Hematopoietic multipotent progenitor cell treated with erythropoietin and hydrocortisone succinate and interleukin-3 and kit ligand, for 6 days (in vitro differentiated cells): Measurements from ENCODE around the gene MANBA.
A peak's percentile ranks its signal among the peaks of the same experiment; 100 is the strongest.
"Not testable (repeated sequence)": the region's sequence is repeated elsewhere in the genome, so short reads cannot be mapped to it uniquely, and the experiment has no call there.

Experiments used
- DNase-seq: peaks from one replicate; pipeline ENCODE4 v3.0.0-alpha.2; 2015

Gene MANBA

DNA sequence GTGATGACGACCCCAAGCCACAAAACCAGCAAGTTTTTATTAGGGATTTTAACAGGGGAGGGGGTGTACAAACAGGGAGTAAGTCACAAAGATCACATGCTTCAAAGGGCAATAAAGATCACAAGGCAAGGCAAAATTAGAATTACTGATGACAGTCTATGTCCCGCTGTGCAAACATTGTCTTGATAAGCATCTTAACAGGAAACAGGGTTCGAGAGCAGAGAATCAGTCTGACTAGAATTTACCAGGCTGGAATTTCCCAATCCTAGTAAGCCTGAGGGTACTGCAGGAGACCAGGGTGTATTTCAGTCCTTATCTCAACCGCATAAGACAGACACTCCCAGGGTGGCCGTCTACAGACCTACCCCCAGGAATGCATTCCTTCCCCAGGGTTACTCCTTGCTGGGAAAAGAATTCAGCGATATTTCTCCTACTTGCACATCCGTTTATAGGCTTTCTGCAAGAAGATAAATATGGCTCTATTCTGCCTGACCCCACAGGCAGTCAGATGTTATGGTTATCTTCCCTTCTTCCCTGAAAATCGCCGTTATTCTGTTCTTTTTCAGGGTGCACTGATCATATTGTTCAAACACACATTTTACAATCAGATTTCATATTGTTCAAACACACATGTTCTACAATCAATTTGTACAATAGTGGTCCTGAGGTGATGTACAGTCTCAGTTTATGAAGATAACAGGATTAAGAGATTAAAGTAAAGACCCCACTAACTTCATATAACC is 41.8 kb downstream of the MANBA start:
- not testable (repeated sequence) for DNase-seq

DNA sequence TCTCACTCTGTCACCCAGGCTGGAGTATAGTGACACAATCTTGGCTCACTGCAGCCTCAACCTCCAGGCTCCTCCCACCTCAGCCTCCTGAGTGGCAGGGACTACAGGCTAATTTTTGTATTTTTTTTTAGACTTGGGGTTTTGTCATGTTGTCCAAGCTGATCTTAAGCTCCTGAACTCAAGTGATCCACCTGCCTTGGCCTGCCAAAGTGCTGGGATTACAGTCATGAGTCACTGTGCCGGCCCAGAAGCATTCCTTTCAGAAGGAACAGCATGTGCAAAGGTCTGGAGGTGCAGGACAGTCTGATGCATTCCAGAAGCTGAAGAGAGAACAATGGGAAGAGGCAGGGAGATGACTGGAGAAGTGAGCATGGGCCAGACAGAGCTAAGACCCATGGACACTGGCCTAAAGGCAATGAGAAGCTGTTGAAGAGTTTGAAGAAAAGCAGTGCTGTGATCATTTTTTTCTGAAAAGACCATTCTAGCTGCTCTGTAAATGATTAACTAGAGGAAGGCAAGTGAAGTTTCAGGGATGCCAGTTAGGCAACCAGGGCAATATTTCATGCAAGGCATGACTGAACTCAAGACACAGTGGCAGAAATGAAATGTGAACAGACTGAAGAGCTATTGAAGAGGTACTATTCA is 43.2 kb downstream of the MANBA start:
- DNase-seq: no peak

- DNase-seq: peak; percentile 30
Observed at GRCh38 chr4:102715057-102715456, 45.7 kb downstream of the MANBA start.

DNA sequence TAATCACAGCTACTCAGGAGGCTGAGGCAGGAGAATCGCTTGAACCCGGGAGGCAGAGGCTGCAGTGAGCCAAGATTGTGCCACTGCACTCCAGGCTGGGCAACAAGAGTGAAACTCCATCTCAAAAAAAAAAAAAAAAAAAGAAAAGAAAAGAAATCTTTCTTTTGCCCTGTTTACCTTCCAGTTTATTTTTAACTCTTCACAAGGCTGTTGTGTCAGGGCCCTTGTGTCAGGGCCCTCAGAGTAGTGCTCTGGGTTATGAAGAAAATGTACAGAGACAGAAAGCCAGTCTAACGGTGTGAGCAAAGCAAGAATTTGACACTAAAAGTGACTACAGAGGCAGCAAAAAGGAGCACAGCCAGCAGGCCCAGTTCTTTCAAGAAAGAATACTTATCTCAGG is 47.0 kb downstream of the MANBA start:
- not testable (repeated sequence) for DNase-seq

DNA sequence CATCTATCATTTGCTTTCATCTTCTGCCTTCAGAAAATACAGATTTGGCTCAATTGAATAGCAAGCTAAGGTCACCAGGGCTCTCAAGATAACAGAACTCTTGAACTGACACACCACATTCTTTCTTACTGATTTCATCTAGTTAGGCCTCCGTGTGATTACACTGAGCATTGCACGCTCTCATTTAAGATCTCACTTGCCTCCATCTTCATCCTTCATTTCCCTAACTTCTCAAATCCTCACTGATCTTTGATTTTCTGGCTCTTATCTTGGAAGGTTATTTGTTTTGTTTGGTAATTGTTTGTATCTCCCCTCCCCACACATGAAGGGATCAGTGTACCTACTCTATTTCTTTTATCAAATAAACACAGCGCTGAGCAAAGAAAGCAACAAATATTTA is 47.7 kb downstream of the MANBA start:
- no peak for DNase-seq

DNA sequence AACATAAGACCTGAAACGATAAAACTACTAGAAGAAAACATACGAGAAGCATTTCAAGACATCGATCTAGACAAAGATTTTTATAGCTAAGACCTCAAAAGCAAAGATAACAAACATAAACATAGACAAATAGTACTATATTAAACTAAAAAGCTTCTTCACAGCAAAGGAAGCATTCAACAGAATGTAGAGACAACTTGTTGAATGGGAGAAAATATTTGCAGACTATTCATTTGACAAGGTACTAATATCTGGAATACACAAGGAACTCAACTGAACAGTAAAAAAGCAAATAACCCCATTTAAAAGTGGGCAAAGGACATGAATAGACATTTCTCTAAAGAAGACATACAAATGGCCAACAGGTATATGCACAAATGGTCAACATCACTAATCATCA is 49.8 kb downstream of the MANBA start:
- DNase-seq: no peak

DNA sequence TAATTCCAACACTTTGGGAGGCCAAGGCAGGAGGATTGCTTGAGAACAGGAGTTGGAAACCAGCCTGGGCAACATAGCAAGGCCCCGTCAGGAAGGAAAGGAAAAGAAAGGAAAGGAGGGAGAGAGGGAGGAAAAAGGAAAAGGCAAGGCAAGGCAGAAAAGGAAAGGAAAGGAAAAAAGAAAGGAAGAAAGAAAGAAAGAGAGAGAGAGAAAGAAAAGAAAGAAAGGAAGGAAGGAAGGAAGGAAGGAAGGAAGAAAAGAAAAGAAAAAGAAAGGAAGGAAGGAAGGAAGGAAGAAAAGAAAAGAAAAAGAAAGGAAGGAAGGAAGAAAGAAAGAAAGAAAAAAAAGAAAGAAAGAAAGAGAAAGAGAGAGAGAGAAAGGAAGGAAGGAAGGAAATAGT is 51.7 kb downstream of the MANBA start:
- not testable (repeated sequence) for DNase-seq

GRCh38 chr4:102707150-102707549 is 53.6 kb downstream of the MANBA start:
- DNase-seq: no peak

DNA sequence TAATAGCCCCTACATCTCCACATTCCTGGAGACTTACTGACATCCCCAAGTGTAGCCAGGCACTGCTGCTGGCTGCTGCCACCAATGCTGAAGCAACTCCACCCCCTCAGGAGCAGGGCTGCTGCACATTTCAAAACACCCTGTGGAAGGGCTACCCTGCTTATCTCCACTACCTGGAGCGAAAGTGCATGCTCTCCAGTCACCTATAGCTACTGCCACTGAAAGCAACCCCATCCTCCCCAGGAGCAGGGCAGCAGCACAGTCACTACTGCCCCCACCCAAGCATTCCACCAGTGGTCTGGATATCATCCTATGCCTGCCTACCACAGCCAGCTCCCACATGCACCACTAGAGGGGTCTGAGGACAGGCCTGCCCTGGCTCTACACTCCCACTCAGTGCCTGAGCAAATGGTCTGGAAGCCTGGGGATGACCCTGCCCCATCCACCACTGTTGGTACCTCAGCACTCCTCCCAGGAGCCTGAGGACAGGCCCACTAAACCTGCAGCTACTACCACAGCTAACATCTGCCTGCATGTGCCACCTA is 55.3 kb downstream of the MANBA start:
- no peak for DNase-seq

- no peak for DNase-seq
Observed at GRCh38 chr4:102696758-102697157, 64.0 kb downstream of the MANBA start.

GRCh38 chr4:102694791-102695190 is 66.0 kb downstream of the MANBA start:
- DNase-seq: no peak

- DNase-seq: no peak
Observed at GRCh38 chr4:102693861-102694260, 66.9 kb downstream of the MANBA start.

- no peak for DNase-seq
Observed at GRCh38 chr4:102693262-102693850, 67.4 kb downstream of the MANBA start.

DNA sequence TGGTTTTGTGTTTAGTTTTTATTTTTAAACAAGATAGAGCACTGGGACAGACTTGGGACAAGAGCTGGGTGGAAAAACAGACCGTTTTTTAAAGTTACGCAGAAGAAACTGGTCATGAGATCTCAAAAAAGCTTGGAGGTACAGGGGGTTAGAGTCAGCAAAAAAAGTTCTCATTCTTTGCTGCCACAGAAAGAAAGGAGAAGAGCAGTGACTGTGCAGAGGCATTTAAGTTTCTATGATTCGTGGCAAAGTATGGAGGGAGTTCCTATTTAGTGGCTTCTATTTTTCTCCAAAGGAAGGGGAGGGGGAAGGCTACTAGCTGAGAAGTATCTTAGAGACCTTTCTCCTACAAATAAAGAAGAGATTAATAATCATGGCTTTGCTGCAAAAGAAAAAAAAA is 68.3 kb downstream of the MANBA start:
- DNase-seq: no peak

DNA sequence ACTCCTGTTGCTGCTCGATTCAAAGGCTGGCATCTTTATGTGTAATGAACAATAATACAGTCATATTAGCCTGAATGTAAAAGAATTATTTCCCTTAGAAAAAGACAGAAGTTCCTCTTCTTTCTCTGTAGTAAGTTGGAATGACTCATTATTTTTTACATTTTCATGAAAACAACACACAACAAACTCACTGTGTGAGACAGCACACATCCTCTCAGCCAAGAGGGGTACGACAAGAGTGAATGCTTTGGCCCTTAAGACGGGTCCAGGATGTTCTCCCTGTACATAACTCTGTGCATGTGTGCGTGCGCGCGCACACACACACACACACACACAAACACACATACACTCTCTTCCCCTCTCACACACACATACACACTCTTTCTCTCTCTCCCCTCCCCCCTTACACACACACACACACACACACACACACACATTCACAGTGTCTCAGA is 72.8 kb downstream of the MANBA start:
- no peak for DNase-seq

GRCh38 chr4:102687373-102687981 is 73.3 kb downstream of the MANBA start:
- DNase-seq: no peak

DNA sequence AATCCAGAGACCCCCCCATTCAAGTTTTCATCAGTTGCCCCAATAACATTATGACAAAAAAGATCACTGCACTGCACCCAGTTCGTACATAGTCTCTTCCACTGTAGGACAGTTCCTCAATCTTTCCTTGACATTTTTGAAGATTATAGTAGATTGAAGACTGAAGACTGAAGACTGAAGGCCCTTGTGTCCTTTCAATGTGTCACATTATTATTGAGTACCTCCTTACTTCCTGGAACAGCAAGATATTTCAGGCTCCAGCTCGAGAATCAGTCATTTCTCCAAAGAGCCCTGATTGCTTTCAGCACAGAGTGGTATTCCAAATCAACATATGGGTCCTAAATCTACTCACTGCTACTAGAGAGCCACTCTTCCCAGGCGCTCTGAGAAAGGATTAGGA is 75.0 kb downstream of the MANBA start:
- no peak for DNase-seq

DNA sequence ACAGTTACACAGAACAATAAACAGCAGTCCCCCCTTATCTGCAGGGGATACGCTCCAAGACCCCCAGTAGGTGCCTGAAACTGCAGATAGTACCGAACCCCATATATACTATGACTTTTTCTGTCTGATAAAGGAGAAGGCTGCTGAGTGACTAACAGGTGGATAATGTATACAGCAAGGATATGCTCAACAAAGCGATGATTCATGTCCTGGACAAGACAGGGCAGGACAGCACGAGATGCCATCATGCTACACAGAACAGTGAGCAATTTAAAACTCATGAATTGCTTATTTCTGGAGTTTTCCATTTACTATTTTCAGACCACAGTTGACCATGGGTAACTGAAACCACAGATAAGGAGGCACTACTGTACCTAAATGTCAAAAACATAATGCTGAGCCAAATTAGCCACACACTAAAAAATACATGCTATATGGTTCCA is 76.1 kb downstream of the MANBA start:
- peak; percentile 84 for DNase-seq

DNA sequence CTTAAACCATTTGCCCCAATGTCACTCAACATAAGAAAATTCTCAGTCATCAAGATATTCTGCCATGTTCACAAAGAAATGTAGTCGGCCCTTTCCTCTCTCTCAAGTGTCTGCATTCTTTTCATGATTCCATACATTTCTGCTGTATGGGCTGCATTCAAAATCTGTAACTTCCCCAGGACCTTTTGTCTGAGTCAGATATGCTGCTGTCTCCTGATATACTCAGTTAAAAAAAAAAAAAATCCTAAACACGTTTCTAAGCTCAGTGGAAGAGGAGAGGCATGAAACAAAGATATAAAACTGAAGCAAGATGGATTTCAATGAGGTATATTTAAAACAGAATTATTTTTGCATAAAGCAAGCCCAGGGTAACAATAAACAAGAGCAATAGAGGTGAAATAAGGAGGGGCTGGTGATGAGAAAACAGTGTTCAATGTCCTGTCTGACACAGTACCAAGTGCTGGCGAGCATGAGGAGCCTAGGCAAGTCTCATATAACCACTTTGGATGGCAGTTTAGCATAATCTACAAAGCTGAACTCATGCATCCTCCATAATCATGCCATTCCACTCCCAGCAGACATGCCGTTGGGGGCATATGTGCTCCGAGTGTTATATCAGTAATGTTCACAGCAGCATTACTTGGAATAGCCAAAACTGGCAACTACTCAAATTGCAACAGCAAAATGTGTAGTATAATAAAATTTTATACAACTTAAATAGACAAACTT is 76.7 kb downstream of the MANBA start:
- DNase-seq: peak; percentile 83

GRCh38 chr4:102678695-102679335 is 82.0 kb downstream of the MANBA start:
- DNase-seq: no peak

GRCh38 chr4:102678107-102678506 is 82.7 kb downstream of the MANBA start:
- DNase-seq: no peak

GRCh38 chr4:102675141-102675540 is 85.6 kb downstream of the MANBA start:
- no peak for DNase-seq
